ENCODE measurements around the gene CELSR1.

The CELSR1 gene

GRCh38 chr22:46549971-46550641 is 12.7 kb upstream of the CELSR1 start:
- no peak for DNase-seq

GRCh38 chr22:46549563-46549840 is 12.1 kb upstream of the CELSR1 start:
- no peak for DNase-seq

- DNase-seq: no peak
Measured at GRCh38 chr22:46547883-46548244, 10.4 kb upstream of the CELSR1 start.

GRCh38 chr22:46547179-46547882 is 9.9 kb upstream of the CELSR1 start:
- no peak for DNase-seq

GRCh38 chr22:46546466-46547178 is 9.2 kb upstream of the CELSR1 start:
- DNase-seq: no peak

- no peak for DNase-seq
Measured at GRCh38 chr22:46545086-46545792, 7.8 kb upstream of the CELSR1 start.

GRCh38 chr22:46542011-46542985 is 4.9 kb upstream of the CELSR1 start:
- no peak for DNase-seq

GRCh38 chr22:46541536-46541935 is 4.1 kb upstream of the CELSR1 start:
- no peak for DNase-seq

- no peak for DNase-seq
Measured at GRCh38 chr22:46540874-46541273, 3.5 kb upstream of the CELSR1 start.

- no peak for DNase-seq
Measured at GRCh38 chr22:46539169-46539568, 1.7 kb upstream of the CELSR1 start.

- no peak for DNase-seq
Measured at GRCh38 chr22:46538814-46539160, 1.4 kb upstream of the CELSR1 start.

- no peak for DNase-seq
Measured at GRCh38 chr22:46537946-46538813, 760 bp upstream of the CELSR1 start.

GRCh38 chr22:46536537-46537224 is 739 bp downstream of the CELSR1 start:
- no peak for DNase-seq

- DNase-seq: no peak
Measured at GRCh38 chr22:46535876-46536536, 1.4 kb downstream of the CELSR1 start.

- DNase-seq: no peak
Measured at GRCh38 chr22:46534901-46535630, 2.4 kb downstream of the CELSR1 start.

- no peak for DNase-seq
Measured at GRCh38 chr22:46534177-46534776, 3.1 kb downstream of the CELSR1 start.

GRCh38 chr22:46533070-46533833 is 4.2 kb downstream of the CELSR1 start:
- no peak for DNase-seq

- no peak for DNase-seq
Measured at GRCh38 chr22:46532416-46532815, 5.0 kb downstream of the CELSR1 start.
